ENCODE results near the gene CDH16. TPM values are rescaled to one million over a fixed set of nuclear protein-coding genes. Genes with fewer than 3 reads are reported as not detected.
A peak's percentile ranks its signal among the peaks of the same experiment; 100 is the strongest.

Gene CDH16
- total and polyA plus RNA-seq, 2 experiments from 2014 or later: not detected

DNA sequence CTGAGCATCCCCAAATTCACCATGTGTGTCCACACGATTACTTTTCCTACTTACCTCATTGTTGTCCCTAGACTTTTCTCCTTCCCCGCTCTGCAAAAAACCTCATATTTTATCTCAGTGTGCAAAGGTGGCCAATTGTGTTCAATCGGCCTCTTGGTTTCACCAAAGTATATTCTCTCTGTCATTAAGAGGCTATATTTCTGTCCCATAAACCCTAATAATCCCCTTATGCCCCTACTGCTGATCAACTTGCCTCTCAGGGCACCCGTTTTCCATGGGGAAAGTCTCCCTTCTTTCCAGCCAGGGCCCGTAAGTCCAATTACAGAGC, 28.3 kb upstream of the CDH16 start:
- Mint-ChIP-seq H3K9me3 (peaks cover 9% of the 10 kb centered on the region; the same call in 2 of the 3 replicates), H3K4me3 (0 out of 3 replicates have a peak overlapping the region, but pooled peaks have one; percentile 66), H3K36me3 (ENCODE audit: low read depth) (peaks cover 14% of the 10 kb centered on the region), H3K4me1 (no peaks in the 10 kb centered on the region; the same call in 2 of the 3 replicates), H3K27ac (no peak overlapping the region), H3K27me3 (ENCODE audit: insufficient read depth, low read depth, poor library complexity) (peaks cover 36% of the 10 kb centered on the region)
- no peak overlapping the region for H3K4me3 ChIP-seq
- H3K9me2 ChIP-seq (ENCODE audit: insufficient read depth): no peaks in the 10 kb centered on the region
- TF ChIP-seq NANOG (IDR thresholded peaks at IDR 0.05; ENCODE audit: borderline replicate concordance): no peak
- TF ChIP-seq, protein P1, sequence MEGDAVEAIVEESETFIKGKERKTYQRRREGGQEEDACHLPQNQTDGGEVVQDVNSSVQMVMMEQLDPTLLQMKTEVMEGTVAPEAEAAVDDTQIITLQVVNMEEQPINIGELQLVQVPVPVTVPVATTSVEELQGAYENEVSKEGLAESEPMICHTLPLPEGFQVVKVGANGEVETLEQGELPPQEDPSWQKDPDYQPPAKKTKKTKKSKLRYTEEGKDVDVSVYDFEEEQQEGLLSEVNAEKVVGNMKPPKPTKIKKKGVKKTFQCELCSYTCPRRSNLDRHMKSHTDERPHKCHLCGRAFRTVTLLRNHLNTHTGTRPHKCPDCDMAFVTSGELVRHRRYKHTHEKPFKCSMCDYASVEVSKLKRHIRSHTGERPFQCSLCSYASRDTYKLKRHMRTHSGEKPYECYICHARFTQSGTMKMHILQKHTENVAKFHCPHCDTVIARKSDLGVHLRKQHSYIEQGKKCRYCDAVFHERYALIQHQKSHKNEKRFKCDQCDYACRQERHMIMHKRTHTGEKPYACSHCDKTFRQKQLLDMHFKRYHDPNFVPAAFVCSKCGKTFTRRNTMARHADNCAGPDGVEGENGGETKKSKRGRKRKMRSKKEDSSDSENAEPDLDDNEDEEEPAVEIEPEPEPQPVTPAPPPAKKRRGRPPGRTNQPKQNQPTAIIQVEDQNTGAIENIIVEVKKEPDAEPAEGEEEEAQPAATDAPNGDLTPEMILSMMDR (conservative IDR thresholded peaks at IDR 0.05; ENCODE audit: low read depth in 2 of 2): no peak
- TF ChIP-seq ZNF331 (CRISPR knock-in tag; IDR thresholded peaks at IDR 0.05; ENCODE audit: low read depth): no peak
- TF ChIP-seq STAT1 (IDR thresholded peaks at IDR 0.05; ENCODE audit: unreplicated experiment): no peak
- no peak for TF ChIP-seq POLR2AphosphoS5 (IDR thresholded peaks at IDR 0.05; ENCODE audit: low read depth)
- TF ChIP-seq CREB1 (CRISPR knock-in tag; IDR thresholded peaks at IDR 0.05; ENCODE audit: low read depth): no peak
- no peak for TF ChIP-seq JUNB (IDR thresholded peaks at IDR 0.05; ENCODE audit: unreplicated experiment)
- TF ChIP-seq REST (IDR thresholded peaks at IDR 0.05; ENCODE audit: unreplicated experiment): no peak
- TF ChIP-seq ZNF114 (CRISPR knock-in tag; IDR thresholded peaks at IDR 0.05): no peak
- no peak for TF ChIP-seq ZNF462 (CRISPR knock-in tag; IDR thresholded peaks at IDR 0.05)
- TF ChIP-seq EZH2 (IDR thresholded peaks at IDR 0.05; ENCODE audit: low read depth, unreplicated experiment): no peak
- TF ChIP-seq EZH2phosphoT487 (IDR thresholded peaks at IDR 0.05; ENCODE audit: unreplicated experiment): no peak
- H3K4me1 ChIP-seq (ENCODE audit: insufficient read depth): peaks cover 3% of the 10 kb centered on the region; the same call in 1 of the 2 replicates
- H2AFZ ChIP-seq: no peak overlapping the region
- no peak overlapping the region for H3K4me2 ChIP-seq
- no peaks in the 10 kb centered on the region for H3F3A ChIP-seq (replicated peaks; ENCODE audit: low read depth)
- H4K20me1 ChIP-seq (replicated peaks; ENCODE audit: insufficient read depth): no peaks in the 10 kb centered on the region
- H3K27me3 ChIP-seq (ENCODE audit: insufficient read depth): peaks cover 45% of the 10 kb centered on the region
- no peaks in the 10 kb centered on the region for H3K36me3 ChIP-seq (ENCODE audit: insufficient read depth)
- no peak for ATAC-seq
- DNase-seq (ENCODE audit: low spot score): no peak
- no peak overlapping the region for H3K27ac ChIP-seq (ENCODE audit: low read depth)
- no peaks in the 10 kb centered on the region for H3K79me2 ChIP-seq (replicated peaks; ENCODE audit: insufficient read depth)

All from GM23338 (cell line).